Loucy (cell line): ENCODE results near the gene NEK8.
"Not testable (repeated sequence)": the region's sequence is repeated elsewhere in the genome, so short reads cannot be mapped to it uniquely, and the experiment has no call there.

ENCODE experiments used
- H2AFZ ChIP-seq: fragments of 200-600 bp; sonication (generic); 2 replicates; pipeline ENCODE4 v1.6.0; 2016; ENCODE audit warnings: antibody characterized with exemption, mild to moderate bottlenecking, low read length, moderate library complexity
- H3F3A ChIP-seq: fragments of 200-600 bp; 2 replicates; pipeline ENCODE4 v1.6.0; 2016; ENCODE audit warnings: antibody characterized with exemption, low read depth, mild to moderate bottlenecking
- H3K27me3 ChIP-seq: fragments of 200-600 bp; sonication (generic); 2 replicates; pipeline ENCODE4 v1.6.1; 2014; ENCODE audit warnings: low read length, mild to moderate bottlenecking; ENCODE audit not compliant: insufficient read depth, poor library complexity, severe bottlenecking
- H3K36me3 ChIP-seq: fragments of 200-600 bp; sonication (generic); 2 replicates; pipeline ENCODE4 v1.6.1; 2016; ENCODE audit warnings: low read length; ENCODE audit not compliant: insufficient read depth
- H3K4me1 ChIP-seq: fragments of 200-600 bp; sonication (generic); 2 replicates; pipeline ENCODE4 v1.5.1; 2014; ENCODE audit warnings: low read length, mild to moderate bottlenecking; ENCODE audit not compliant: insufficient read depth, poor library complexity, severe bottlenecking
- H3K4me2 ChIP-seq: fragments of 200-600 bp; sonication (generic); 2 replicates; pipeline ENCODE4 v1.6.0; 2014; ENCODE audit warnings: antibody characterized with exemption, low read length, low read depth, mild to moderate bottlenecking; ENCODE audit not compliant: poor library complexity, severe bottlenecking
- H3K4me3 ChIP-seq: fragments of 200-600 bp; sonication (generic); 2 replicates; pipeline ENCODE4 v1.5.1; 2014; ENCODE audit warnings: low read length, mild to moderate bottlenecking, mixed read lengths; ENCODE audit not compliant: poor library complexity, severe bottlenecking
- H3K79me2 ChIP-seq: fragments of 200-600 bp; sonication (generic); 2 replicates; pipeline ENCODE4 v1.6.1; 2014; ENCODE audit warnings: low read length; ENCODE audit not compliant: insufficient read depth
- H3K9ac ChIP-seq: fragments of 200-600 bp; sonication (generic); 2 replicates; pipeline ENCODE4 v1.6.0; 2014; ENCODE audit warnings: mild to moderate bottlenecking, low read depth, low read length, moderate library complexity; ENCODE audit not compliant: poor library complexity, severe bottlenecking
- H3K9me2 ChIP-seq: fragments of 200-600 bp; sonication (generic); replicated peaks from 2 replicates; pipeline ENCODE4 v1.6.1; 2016; ENCODE audit warnings: low read depth, low read length, mixed read lengths
- H3K9me3 ChIP-seq: fragments of 200-600 bp; sonication (generic); 2 replicates; pipeline ENCODE4 v1.6.1; 2014; ENCODE audit warnings: mild to moderate bottlenecking, antibody characterized with exemption, low read length, low read depth; ENCODE audit not compliant: insufficient read depth
- H4K20me1 ChIP-seq: fragments of 200-600 bp; sonication (generic); 2 replicates; pipeline ENCODE4 v1.6.0; 2014; ENCODE audit warnings: antibody characterized with exemption, low read length, mild to moderate bottlenecking; ENCODE audit not compliant: insufficient read depth, poor library complexity, severe bottlenecking
- CTCF ChIP-seq: fragments of 200-600 bp; sonication (generic); conservative IDR thresholded peaks from 2 replicates; pipeline ENCODE4 v1.5.1; 2014; ENCODE audit warnings: mild to moderate bottlenecking, antibody characterized with exemption, low read length
- EZH2phosphoT487 ChIP-seq: fragments of 200-600 bp; IDR thresholded peaks from 2 replicates; pipeline ENCODE4 v1.6.1; 2018; ENCODE audit warnings: antibody characterized with exemption, mild to moderate bottlenecking, moderate library complexity, borderline replicate concordance

NEK8 gene

GRCh38 chr17:28777178-28777577 lies 48.6 kb downstream of the NEK8 start:
- TF ChIP-seq EZH2phosphoT487 (no peak), CTCF (no peak)
- Histone ChIP-seq H3K79me2 (peaks cover 69% of the 10 kb centered on the region), H3K36me3 (peaks cover 11% of the 10 kb centered on the region; the same call in 1 of the 2 replicates), H2AFZ (no peak overlapping the region), H3F3A (no peaks in the 10 kb centered on the region), H3K9ac (peak overlapping the region; percentile 54), H3K9me3 (no peaks in the 10 kb centered on the region), H3K4me1 (peaks cover 16% of the 10 kb centered on the region), H3K9me2 (no peaks in the 10 kb centered on the region), H3K4me2 (no peak overlapping the region), H3K4me3 (no peak overlapping the region), H3K27me3 (no peaks in the 10 kb centered on the region), H4K20me1 (peaks cover 4% of the 10 kb centered on the region)

- not testable (repeated sequence) for H3F3A ChIP-seq, H2AFZ ChIP-seq, H3K36me3 ChIP-seq, H3K4me2 ChIP-seq, H4K20me1 ChIP-seq, H3K9me3 ChIP-seq, H3K9me2 ChIP-seq, H3K4me3 ChIP-seq, H3K9ac ChIP-seq, H3K27me3 ChIP-seq
- Histone ChIP-seq H3K4me1 (peaks cover 16% of the 10 kb centered on the region), H3K79me2 (peaks cover 54% of the 10 kb centered on the region)
Observed at GRCh38 chr17:28779601-28780000, 51.0 kb downstream of the NEK8 start.

- Histone ChIP-seq H3K4me1 (peaks cover 8% of the 10 kb centered on the region), H3K9ac (no peak overlapping the region), H3K36me3 (peaks cover 9% of the 10 kb centered on the region; the same call in 1 of the 2 replicates), H3K4me3 (no peak overlapping the region), H4K20me1 (peaks cover 10% of the 10 kb centered on the region), H3K4me2 (no peak overlapping the region), H3K27me3 (no peaks in the 10 kb centered on the region), H3K9me2 (no peaks in the 10 kb centered on the region), H3F3A (no peaks in the 10 kb centered on the region), H3K9me3 (no peaks in the 10 kb centered on the region), H3K79me2 (peaks cover 41% of the 10 kb centered on the region), H2AFZ (no peak overlapping the region)
- TF ChIP-seq EZH2phosphoT487, result no peak
- TF ChIP-seq CTCF, result no peak
Observed at GRCh38 chr17:28783161-28783560, 54.6 kb downstream of the NEK8 start.

GRCh38 chr17:28788100-28788499 lies 59.5 kb downstream of the NEK8 start:
- Histone ChIP-seq H3K9ac (no peak overlapping the region), H3K79me2 (peaks cover 46% of the 10 kb centered on the region), H3K4me2 (no peak overlapping the region), H3K4me3 (no peak overlapping the region), H3K36me3 (0 out of 2 replicates have a peak, but pooled peaks cover 3% of the 10 kb centered on the region), H3K9me2 (no peaks in the 10 kb centered on the region), H3F3A (no peaks in the 10 kb centered on the region), H3K4me1 (peaks cover 17% of the 10 kb centered on the region), H3K27me3 (no peaks in the 10 kb centered on the region), H4K20me1 (peaks cover 18% of the 10 kb centered on the region), H2AFZ (no peak overlapping the region), H3K9me3 (no peaks in the 10 kb centered on the region)
- TF ChIP-seq EZH2phosphoT487 (no peak), CTCF (no peak)
